ENCODE data around the gene TAF4B.
"Not testable (repeated sequence)": the region's sequence is repeated elsewhere in the genome, so short reads cannot be mapped to it uniquely, and the experiment has no call there.

Gene TAF4B

GRCh38 chr18:26298107-26298506 is 71.9 kb downstream of the TAF4B start:
- H3K4me2 ChIP-seq, result no peak overlapping the region
- no peaks in the 10 kb centered on the region for H4K20me1 ChIP-seq
- H3K9ac ChIP-seq, result no peak overlapping the region
- no peak for TF ChIP-seq Cebpa-rat (IDR thresholded peaks at IDR 0.05)
- H3K27me3 ChIP-seq, result no peaks in the 10 kb centered on the region
- H3K9me3 ChIP-seq, result no peaks in the 10 kb centered on the region
- no peak overlapping the region for H3K4me3 ChIP-seq
- H3K4me1 ChIP-seq, result no peaks in the 10 kb centered on the region
- H3K36me3 ChIP-seq, result peaks cover 5% of the 10 kb centered on the region; the same call in 1 of the 2 replicates
- no peak overlapping the region for H3K27ac ChIP-seq

- Histone ChIP-seq H3K9ac (no peak overlapping the region), H3K27me3 (no peaks in the 10 kb centered on the region), H3K9me3 (no peaks in the 10 kb centered on the region), H4K20me1 (no peaks in the 10 kb centered on the region), H3K27ac (no peak overlapping the region), H3K36me3 (no peaks in the 10 kb centered on the region), H3K4me1 (no peaks in the 10 kb centered on the region), H3K4me2 (no peak overlapping the region), H3K4me3 (no peak overlapping the region)
- no peak for TF ChIP-seq Cebpa-rat (IDR thresholded peaks at IDR 0.05)
Measured at GRCh38 chr18:26301681-26302080, 75.4 kb downstream of the TAF4B start.

- H3K9me3 ChIP-seq, H3K9ac ChIP-seq: not testable (repeated sequence)
Measured at GRCh38 chr18:26303222-26303621, 77.0 kb downstream of the TAF4B start.

GRCh38 chr18:26304511-26304910 is 78.3 kb downstream of the TAF4B start:
- Histone ChIP-seq H3K4me1 (no peaks in the 10 kb centered on the region), H3K36me3 (no peaks in the 10 kb centered on the region), H3K4me3 (no peak overlapping the region), H3K9ac (no peak overlapping the region), H3K27ac (no peak overlapping the region), H3K4me2 (no peak overlapping the region), H3K27me3 (no peaks in the 10 kb centered on the region), H4K20me1 (no peaks in the 10 kb centered on the region), H3K9me3 (no peaks in the 10 kb centered on the region)
- no peak for TF ChIP-seq Cebpa-rat (IDR thresholded peaks at IDR 0.05)

More at GRCh38 chr18:26303222-26303621, 77.0 kb downstream of the TAF4B start:
- not testable (repeated sequence) for H3K36me3 ChIP-seq, H3K27ac ChIP-seq, H3K4me2 ChIP-seq, H3K4me1 ChIP-seq, H4K20me1 ChIP-seq, H3K27me3 ChIP-seq, H3K4me3 ChIP-seq

GRCh38 chr18:26307161-26307773 is 81.0 kb downstream of the TAF4B start:
- Histone ChIP-seq H3K4me1 (no peaks in the 10 kb centered on the region), H3K9me3 (no peaks in the 10 kb centered on the region), H3K4me3 (no peak overlapping the region), H4K20me1 (no peaks in the 10 kb centered on the region), H3K27ac (no peak overlapping the region), H3K36me3 (no peaks in the 10 kb centered on the region), H3K4me2 (no peak overlapping the region), H3K27me3 (no peaks in the 10 kb centered on the region), H3K9ac (no peak overlapping the region)
- TF ChIP-seq Cebpa-rat (IDR thresholded peaks at IDR 0.05), result no peak

GRCh38 chr18:26309281-26309680 is 83.0 kb downstream of the TAF4B start:
- no peak for TF ChIP-seq Cebpa-rat (IDR thresholded peaks at IDR 0.05)
- Histone ChIP-seq H3K4me2 (no peak overlapping the region), H3K27me3 (no peaks in the 10 kb centered on the region), H3K4me1 (no peaks in the 10 kb centered on the region), H3K9me3 (no peaks in the 10 kb centered on the region), H3K4me3 (no peak overlapping the region), H3K36me3 (no peaks in the 10 kb centered on the region), H3K9ac (no peak overlapping the region), H4K20me1 (no peaks in the 10 kb centered on the region), H3K27ac (no peak overlapping the region)

- no peaks in the 10 kb centered on the region for H3K9me3 ChIP-seq
- no peaks in the 10 kb centered on the region for H4K20me1 ChIP-seq
- no peak overlapping the region for H3K4me3 ChIP-seq
- no peaks in the 10 kb centered on the region for H3K4me1 ChIP-seq
- H3K36me3 ChIP-seq, result peaks cover 6% of the 10 kb centered on the region
- H3K27me3 ChIP-seq, result no peaks in the 10 kb centered on the region
- H3K27ac ChIP-seq, result no peak overlapping the region
- no peak overlapping the region for H3K4me2 ChIP-seq
- H3K9ac ChIP-seq, result no peak overlapping the region
- TF ChIP-seq Cebpa-rat (IDR thresholded peaks at IDR 0.05), result no peak
Measured at GRCh38 chr18:26312199-26312598, 86.0 kb downstream of the TAF4B start.

GRCh38 chr18:26317398-26317797 is 91.2 kb downstream of the TAF4B start:
- Histone ChIP-seq H3K4me3 (no peak overlapping the region), H4K20me1 (no peaks in the 10 kb centered on the region), H3K9ac (no peak overlapping the region), H3K27me3 (no peaks in the 10 kb centered on the region), H3K4me1 (no peaks in the 10 kb centered on the region), H3K27ac (no peak overlapping the region), H3K36me3 (peaks cover 19% of the 10 kb centered on the region), H3K9me3 (no peaks in the 10 kb centered on the region), H3K4me2 (no peak overlapping the region)
- no peak for TF ChIP-seq Cebpa-rat (IDR thresholded peaks at IDR 0.05)

GRCh38 chr18:26320686-26321085 is 94.4 kb downstream of the TAF4B start:
- H3K27ac ChIP-seq, result no peak overlapping the region
- H3K4me1 ChIP-seq, result no peaks in the 10 kb centered on the region
- H3K9me3 ChIP-seq, result no peaks in the 10 kb centered on the region
- no peak overlapping the region for H3K9ac ChIP-seq
- H3K36me3 ChIP-seq, result peaks cover 13% of the 10 kb centered on the region
- no peak overlapping the region for H3K4me2 ChIP-seq
- TF ChIP-seq Cebpa-rat (IDR thresholded peaks at IDR 0.05), result no peak
- H3K4me3 ChIP-seq, result no peak overlapping the region
- no peaks in the 10 kb centered on the region for H4K20me1 ChIP-seq
- no peaks in the 10 kb centered on the region for H3K27me3 ChIP-seq

GRCh38 chr18:26322890-26323653 is 96.8 kb downstream of the TAF4B start:
- TF ChIP-seq Cebpa-rat (IDR thresholded peaks at IDR 0.05), result no peak
- no peaks in the 10 kb centered on the region for H3K9me3 ChIP-seq
- H3K36me3 ChIP-seq, result peaks cover 21% of the 10 kb centered on the region
- no peak overlapping the region for H3K27ac ChIP-seq
- no peaks in the 10 kb centered on the region for H4K20me1 ChIP-seq
- H3K4me2 ChIP-seq, result no peak overlapping the region
- no peak overlapping the region for H3K4me3 ChIP-seq
- H3K4me1 ChIP-seq, result no peaks in the 10 kb centered on the region
- no peak overlapping the region for H3K9ac ChIP-seq
- H3K27me3 ChIP-seq, result no peaks in the 10 kb centered on the region

Measured in BLaER1 (cell line).